Stimulated activated CD4-positive, alpha-beta T cell treated with anti-CD3 and anti-CD28 coated beads, Interleukin-4, amount 100 ng/mL, for 4 hours (primary cell): ENCODE results near the gene MBD3L2.
"Not testable (repeated sequence)": the region's sequence is repeated elsewhere in the genome, so short reads cannot be mapped to it uniquely, and the experiment has no call there.

Experiments
- DNase-seq, 2 experiments: peaks; one replicate each; pipeline ENCODE4 v3.0.0-alpha.2; 2020

Gene MBD3L2

DNA sequence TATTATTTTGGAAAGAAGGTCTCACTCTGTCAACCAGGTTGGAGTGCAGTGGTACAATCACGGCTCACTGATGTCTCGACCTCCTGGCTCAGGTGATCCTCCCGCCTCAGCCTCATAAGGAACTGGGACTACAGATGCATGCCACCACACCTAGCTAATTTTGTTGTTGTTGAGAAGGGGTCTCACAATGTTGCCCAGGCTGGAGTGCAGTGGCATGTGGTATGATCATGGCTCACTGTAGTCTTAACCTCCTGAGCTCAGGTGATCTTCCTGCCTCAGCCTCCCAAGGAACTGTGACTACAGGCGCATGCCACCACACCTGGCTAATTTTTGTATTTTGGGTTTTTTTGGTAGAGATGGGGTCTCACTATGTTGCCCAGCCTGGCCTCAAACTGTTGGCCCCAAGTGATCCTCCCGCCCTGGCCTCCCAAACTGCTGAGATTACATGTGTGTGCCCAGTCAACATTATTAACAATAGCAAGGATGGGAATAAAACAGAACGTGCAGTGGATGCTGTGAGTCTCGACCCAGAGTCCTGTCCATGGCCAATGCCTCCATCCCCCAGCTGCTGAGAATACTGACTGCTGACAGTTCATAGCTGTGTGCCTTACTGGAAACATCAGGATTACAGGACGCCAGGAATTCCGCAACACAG lies 14.8 kb downstream of the MBD3L2 start:
- DNase-seq: no peak

DNA sequence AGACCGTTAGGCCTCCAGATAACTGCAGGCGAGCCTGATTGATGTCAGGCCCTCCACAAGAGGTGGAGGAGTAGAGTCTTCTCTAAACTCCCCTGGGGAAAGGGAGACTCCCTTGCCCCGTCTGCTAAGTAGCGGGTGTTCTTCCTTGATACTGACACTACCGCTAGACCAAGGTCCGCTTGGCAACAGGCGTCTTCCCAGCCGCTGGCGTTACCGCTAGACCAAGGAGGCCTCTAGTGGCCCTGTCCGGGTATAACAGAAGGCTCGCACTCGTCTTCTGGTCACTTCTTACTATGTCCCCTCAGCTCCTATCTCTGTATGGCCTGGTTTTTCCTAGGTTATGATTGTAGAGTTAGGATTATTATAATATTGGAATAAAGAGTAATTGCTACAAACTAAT lies 18.0 kb downstream of the MBD3L2 start:
- not testable (repeated sequence) for DNase-seq

- DNase-seq: no peak
These were observed 18.6 kb downstream of the MBD3L2 start for GRCh38 chr19:7067716-7068115.

DNA sequence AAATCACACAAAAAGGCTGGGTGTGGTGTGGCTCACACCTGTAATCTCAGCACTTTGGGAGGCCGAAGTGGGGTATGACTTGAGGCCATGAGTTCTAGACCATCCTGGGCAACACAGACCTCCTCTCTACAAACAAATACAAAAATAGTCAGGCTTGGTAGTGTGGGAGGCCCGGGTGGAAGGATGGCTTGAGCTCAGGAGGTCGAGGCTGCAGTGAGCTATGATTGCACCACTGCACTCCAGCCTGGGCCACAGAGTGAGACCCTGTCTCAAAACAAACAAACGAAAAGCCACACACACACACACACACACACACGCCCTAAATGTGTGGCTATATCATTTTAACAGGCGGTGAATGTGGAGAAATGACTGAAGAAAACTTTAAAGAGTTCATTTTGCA lies 19.5 kb downstream of the MBD3L2 start:
- DNase-seq: no peak

GRCh38 chr19:7069042-7069903 lies 20.2 kb downstream of the MBD3L2 start, which contains the start of gene ZNF557:
Gene ZNF557 (plus strand): TSS chr19:7069703. CDS start chr19:7075075, 5,372 bp downstream.
- DNase-seq: peak; percentile 99

DNA sequence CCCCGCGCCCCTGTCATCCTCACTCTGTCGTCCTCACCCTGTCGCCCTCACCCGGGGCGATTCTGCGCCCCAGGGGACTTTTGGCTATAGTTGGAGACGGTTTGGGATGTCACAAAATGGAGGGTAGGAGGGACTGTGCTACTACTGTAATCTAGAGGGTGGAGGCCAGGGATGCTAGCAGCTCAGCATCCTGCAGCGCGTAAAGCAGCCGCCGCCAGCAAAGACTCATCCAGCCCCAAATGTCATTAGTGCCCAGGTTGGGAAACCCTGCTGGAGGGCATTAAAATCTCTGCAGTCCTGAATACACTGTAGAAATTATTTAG lies 20.7 kb downstream of the MBD3L2 start:
- no peak for DNase-seq

DNA sequence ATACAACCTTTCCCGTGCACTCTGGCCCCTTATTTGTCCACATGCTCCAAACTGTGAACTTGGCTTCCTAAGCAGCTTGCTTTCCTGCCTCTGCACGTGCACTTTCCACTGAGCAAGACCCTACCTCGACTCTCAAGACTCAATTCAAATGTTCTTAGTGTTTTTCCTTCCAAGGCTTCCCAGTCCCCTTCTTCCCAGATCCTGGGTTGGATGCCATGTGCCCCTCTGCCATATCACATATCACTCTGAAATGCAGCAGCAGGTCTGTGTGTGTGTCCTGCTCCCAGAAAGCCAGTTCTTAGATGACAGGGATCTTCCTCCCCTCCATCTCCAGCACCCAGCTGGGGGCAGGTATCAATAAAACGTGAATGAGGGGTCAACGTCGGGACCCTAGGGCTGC lies 23.4 kb downstream of the MBD3L2 start:
- no peak for DNase-seq

DNA sequence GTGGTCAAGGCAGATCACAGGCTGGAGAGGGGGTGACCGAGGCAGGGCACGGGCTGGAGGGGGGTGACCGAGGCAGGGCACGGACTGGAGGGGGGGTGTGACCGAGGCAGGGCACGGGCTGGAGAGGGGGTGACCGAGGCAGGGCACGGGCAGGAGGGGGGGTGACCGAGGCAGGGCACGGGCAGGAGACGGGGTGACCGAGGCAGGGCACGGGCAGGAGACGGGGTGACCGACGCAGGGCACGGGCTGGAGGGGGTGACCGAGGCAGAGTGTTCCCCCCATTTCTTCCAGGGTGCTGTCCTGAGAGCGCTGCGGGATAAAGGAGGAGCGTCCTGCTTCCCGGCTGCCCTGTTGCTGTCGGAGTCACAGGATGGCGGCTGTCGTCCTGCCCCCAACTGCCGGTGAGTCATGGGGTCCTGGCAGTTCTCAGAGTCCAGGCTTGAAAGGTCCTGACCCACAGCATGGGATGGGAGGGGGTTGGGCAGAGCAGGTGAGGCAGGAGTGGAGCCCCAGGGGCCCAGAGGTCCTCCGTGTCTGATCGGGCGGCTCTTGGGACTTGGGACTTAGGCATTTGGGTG lies 25.7 kb downstream of the MBD3L2 start:
- DNase-seq: no peak

GRCh38 chr19:7076151-7076550 lies 27.0 kb downstream of the MBD3L2 start:
- no peak for DNase-seq

GRCh38 chr19:7078008-7078407 lies 28.9 kb downstream of the MBD3L2 start:
- DNase-seq: no peak

GRCh38 chr19:7083076-7083956 lies 34.2 kb downstream of the MBD3L2 start:
- DNase-seq: no peak

DNA sequence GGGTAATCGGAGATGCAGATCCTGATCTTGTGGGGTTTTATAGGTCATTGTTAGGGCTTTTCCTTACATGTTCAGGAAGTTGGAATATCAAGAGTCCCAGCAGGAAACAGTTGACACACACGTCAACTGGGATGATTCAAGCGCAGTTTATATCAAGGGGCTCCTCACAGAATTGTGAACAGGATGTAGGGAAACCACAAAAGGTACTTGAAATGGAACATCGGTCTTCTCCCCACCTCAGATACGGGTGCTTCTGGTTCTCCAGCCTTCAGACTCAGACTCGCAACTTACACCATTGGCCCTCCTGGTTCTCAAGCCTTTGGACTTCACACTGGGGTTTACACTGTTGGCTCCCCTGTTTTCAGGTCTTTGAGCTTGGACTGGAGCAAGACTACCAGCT lies 39.9 kb downstream of the MBD3L2 start:
- DNase-seq: no peak

GRCh38 chr19:7098096-7098495 lies 49.0 kb downstream of the MBD3L2 start:
- no peak for DNase-seq

- peak; percentile 82 to 88 for DNase-seq
These were observed 49.8 kb downstream of the MBD3L2 start for GRCh38 chr19:7098701-7099596.

GRCh38 chr19:7099597-7099921 lies 50.4 kb downstream of the MBD3L2 start:
- DNase-seq: no peak
